MCF 10A (cell line): ENCODE data around the gene ORM2. TPM values are rescaled to one million over a fixed set of nuclear protein-coding genes. Genes with fewer than 3 reads are reported as not detected.

Source experiments
- BruUV-seq: library from RNA; stranded (reverse); fragments of 400-500 nt; replicated peaks from 2 replicates; lab custom pipeline; 2021; lab: Mats Ljungman, UMichigan
- CTCF ChIA-PET: fragments of 300-600 bp; sonication (Branson Sonifier 250); formaldehyde crosslinking; extraction: SDS; loops from one replicate; lab custom pipeline; 2021; ENCODE audit warnings: antibody characterized with exemption, inconsistent platforms; lab: Yijun Ruan, JAX
- POLR2A ChIA-PET: fragments of 300-600, 350-650 bp; sonication (Branson Sonifier 250); formaldehyde crosslinking; extraction: SDS; loops from one replicate; lab custom pipeline; 2020; ENCODE audit warnings: antibody characterized with exemption, inconsistent platforms; lab: Yijun Ruan, JAX
- DNase-seq: peaks from one replicate; pipeline ENCODE4 v3.0.0-alpha.2; 2018; ENCODE audit not compliant: unreplicated experiment
- H3K27ac Mint-ChIP-seq: one replicate; pipeline ENCODE4 v1.8.0; 2022; ENCODE audit warnings: mild to moderate bottlenecking, low read depth, mixed read lengths; ENCODE audit not compliant: unreplicated experiment
- H3K27me3 Mint-ChIP-seq: one replicate; pipeline ENCODE4 v1.8.0; 2022; ENCODE audit warnings: mixed read lengths; ENCODE audit not compliant: insufficient read depth, unreplicated experiment
- H3K36me3 Mint-ChIP-seq: one replicate; pipeline ENCODE4 v1.8.0; 2022; ENCODE audit warnings: mild to moderate bottlenecking, moderate library complexity, mixed read lengths; ENCODE audit not compliant: insufficient read depth, unreplicated experiment
- H3K4me1 Mint-ChIP-seq: one replicate; pipeline ENCODE4 v1.8.0; 2022; ENCODE audit warnings: mixed read lengths; ENCODE audit not compliant: insufficient read depth, unreplicated experiment
- H3K4me3 Mint-ChIP-seq: one replicate; pipeline ENCODE4 v1.8.0; 2022; ENCODE audit warnings: mild to moderate bottlenecking, moderate library complexity, mixed read lengths; ENCODE audit not compliant: unreplicated experiment
- H3K9me3 Mint-ChIP-seq: one replicate; pipeline ENCODE4 v1.8.0; 2022; ENCODE audit warnings: mixed read lengths; ENCODE audit not compliant: unreplicated experiment
- CTCF ChIP-seq: fragments of 200-600 bp; IDR thresholded peaks from one replicate; pipeline ENCODE4 v1.8.0; 2022; ENCODE audit warnings: antibody characterized with exemption, mild to moderate bottlenecking; ENCODE audit not compliant: unreplicated experiment
- intact Hi-C: fragments of 100-400 bp; cut with micrococcal nuclease; formaldehyde crosslinking; loops from 2 replicates; pipeline ENCODE4 v1.14.1; 2022
- total RNA-seq: library from RNA; stranded (reverse); gene quantifications from 2 replicates; pipeline ENCODE4 v1.2.3, GENCODE V29; 2022

Gene ORM2
- total RNA-seq, 1 experiment from 2014 or later, result not detected

GRCh38 chr9:114345493-114346065, 15.9 kb downstream of the ORM2 start:
- no peak for TF ChIP-seq CTCF
- H3K36me3 Mint-ChIP-seq, result peaks cover 24% of the 10 kb centered on the region
- no TSS peak for BruUV-seq
- H3K27ac Mint-ChIP-seq, result no peak overlapping the region
- no peak for DNase-seq
- POLR2A ChIA-PET, result no interaction called here
- CTCF ChIA-PET, result interaction anchor here (0.6 to 1.7 kb wide), 2 partner anchors 60 to 1070 kb away, joined by 4 to 7 read pairs; partner anchors contain the start of genes CDC26 and PRPF4
- no peak overlapping the region for H3K4me3 Mint-ChIP-seq
- H3K4me1 Mint-ChIP-seq, result peaks cover 13% of the 10 kb centered on the region
- intact Hi-C loops, result no loop called here
- H3K27me3 Mint-ChIP-seq, result no peaks in the 10 kb centered on the region
- no peaks in the 10 kb centered on the region for H3K9me3 Mint-ChIP-seq

DNA sequence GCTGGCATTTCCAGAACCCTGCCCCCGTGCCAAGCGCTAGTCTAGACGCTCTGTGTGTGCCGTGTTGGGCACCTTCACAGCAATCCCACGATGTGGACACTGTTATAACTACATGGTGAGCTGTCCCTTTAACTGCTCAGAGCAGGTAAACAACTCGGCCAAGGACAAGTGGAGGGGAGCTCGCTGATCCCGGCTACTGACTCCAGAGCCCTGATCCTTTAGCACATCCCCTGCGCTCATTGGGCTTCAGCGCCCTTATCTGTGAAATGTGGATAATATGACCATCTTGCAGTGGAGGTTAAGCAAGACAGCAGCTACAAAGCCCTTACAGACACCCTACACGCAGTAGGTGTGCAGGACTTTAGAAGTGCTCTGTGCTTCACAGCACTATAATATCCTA, 16.5 kb downstream of the ORM2 start:
- BruUV-seq, result no TSS peak
- intact Hi-C loops, result no loop called here
- Mint-ChIP-seq H3K27ac (no peak overlapping the region), H3K9me3 (no peaks in the 10 kb centered on the region), H3K27me3 (no peaks in the 10 kb centered on the region), H3K4me3 (no peak overlapping the region), H3K4me1 (peaks cover 13% of the 10 kb centered on the region), H3K36me3 (peaks cover 19% of the 10 kb centered on the region)
- TF ChIP-seq CTCF, result no peak
- no peak for DNase-seq
- ChIA-PET POLR2A (no interaction called here), CTCF (interaction anchor here (0.6 to 1.7 kb wide), 2 partner anchors 59 to 1071 kb away, joined by 4 to 7 read pairs; partner anchors contain the start of genes CDC26 and PRPF4)

- TF ChIP-seq CTCF, result no peak
- Mint-ChIP-seq H3K27ac (no peak overlapping the region), H3K4me1 (peaks cover 13% of the 10 kb centered on the region), H3K4me3 (no peak overlapping the region), H3K27me3 (no peaks in the 10 kb centered on the region), H3K36me3 (peaks cover 15% of the 10 kb centered on the region), H3K9me3 (no peaks in the 10 kb centered on the region)
- no peak for DNase-seq
- intact Hi-C loops, result no loop called here
- POLR2A ChIA-PET, result no interaction called here
- BruUV-seq, result no TSS peak
- CTCF ChIA-PET, result interaction anchor here (1.1 to 1.4 kb wide), 3 partner anchors 9 to 306 kb away, joined by 3 to 4 read pairs (median 3); no protein-coding TSS in a partner anchor
Observed at GRCh38 chr9:114347675-114348074, 18.0 kb downstream of the ORM2 start.

GRCh38 chr9:114348261-114348905, 18.7 kb downstream of the ORM2 start:
- Mint-ChIP-seq H3K9me3 (no peaks in the 10 kb centered on the region), H3K36me3 (peaks cover 15% of the 10 kb centered on the region), H3K4me3 (no peak overlapping the region), H3K27ac (peak overlapping the region; percentile 54), H3K4me1 (peaks cover 13% of the 10 kb centered on the region), H3K27me3 (no peaks in the 10 kb centered on the region)
- CTCF ChIA-PET, result interaction anchor here (1.0 to 1.4 kb wide), 5 partner anchors 9 to 305 kb away, joined by 3 to 4 read pairs (median 3); no protein-coding TSS in a partner anchor
- POLR2A ChIA-PET, result interaction anchor here (0.8 to 1.9 kb wide), 3 partner anchors 16 to 305 kb away, joined by 3 to 7 read pairs (median 4); no protein-coding TSS in a partner anchor
- no TSS peak for BruUV-seq
- DNase-seq, result no peak
- intact Hi-C loops, result no loop called here
- no peak for TF ChIP-seq CTCF
